Caco-2 (cell line): ENCODE results near the gene JDP2. TPM values are rescaled to one million over a fixed set of nuclear protein-coding genes. Genes with fewer than 3 reads are reported as not detected.

Experiments
- BruUV-seq: library from RNA; stranded (reverse); fragments of 400-500 nt; replicated peaks from 2 replicates; lab custom pipeline; 2021; lab: Mats Ljungman, UMichigan
- CTCF ChIA-PET: fragments of 300-600 bp; sonication (Branson Sonifier 250); formaldehyde crosslinking; loops from one replicate; lab custom pipeline; 2022; ENCODE audit warnings: antibody characterized with exemption; lab: Charles Lee
- POLR2A ChIA-PET: fragments of 300-600 bp; sonication (Branson Sonifier 250); formaldehyde crosslinking; loops from one replicate; lab custom pipeline; 2022; ENCODE audit warnings: antibody characterized with exemption; lab: Charles Lee
- DNase-seq, 2 experiments: peaks; one replicate each; pipeline versions ENCODE4 v3.0.0 to v3.0.0-alpha.2; 2020 to 2022
- H3K27me3 ChIP-seq: replicated peaks from 2 replicates; pipeline ENCODE4 v1.6.0; 2011; ENCODE audit warnings: low read length; ENCODE audit not compliant: control insufficient read depth, insufficient read depth
- H3K36me3 ChIP-seq: 2 replicates; pipeline ENCODE4 v1.5.1; 2011; ENCODE audit warnings: low read length; ENCODE audit not compliant: control insufficient read depth, insufficient read depth
- H3K4me1 ChIP-seq: fragments of 250-450 bp; sonication (Bioruptor Pico); 2 replicates; pipeline ENCODE4 v1.5.1; 2020; ENCODE audit warnings: mild to moderate bottlenecking
- H3K4me3 ChIP-seq: 2 replicates; pipeline ENCODE4 v1.5.1; 2011; ENCODE audit warnings: low read depth, mild to moderate bottlenecking, control low read depth, low read length
- H3K9me3 ChIP-seq: fragments of 250-450 bp; sonication (Bioruptor Pico); 2 replicates; pipeline ENCODE4 v1.5.1; 2020; ENCODE audit warnings: mild to moderate bottlenecking, moderate library complexity
- H3K27ac Mint-ChIP-seq: one replicate; pipeline ENCODE4 v1.8.0; 2022; ENCODE audit warnings: mixed read lengths; ENCODE audit not compliant: unreplicated experiment
- H3K27me3 Mint-ChIP-seq: one replicate; pipeline ENCODE4 v1.8.0; 2022; ENCODE audit warnings: mixed read lengths; ENCODE audit not compliant: insufficient read depth, unreplicated experiment
- H3K36me3 Mint-ChIP-seq: one replicate; pipeline ENCODE4 v1.8.0; 2022; ENCODE audit warnings: mild to moderate bottlenecking, mixed read lengths; ENCODE audit not compliant: insufficient read depth, unreplicated experiment
- H3K4me1 Mint-ChIP-seq: one replicate; pipeline ENCODE4 v1.8.0; 2022; ENCODE audit warnings: low read depth, mixed read lengths; ENCODE audit not compliant: unreplicated experiment
- H3K4me3 Mint-ChIP-seq: one replicate; pipeline ENCODE4 v1.8.0; 2022; ENCODE audit warnings: mild to moderate bottlenecking, moderate library complexity, mixed read lengths; ENCODE audit not compliant: unreplicated experiment
- H3K9me3 Mint-ChIP-seq: one replicate; pipeline ENCODE4 v1.8.0; 2022; ENCODE audit warnings: mixed read lengths; ENCODE audit not compliant: unreplicated experiment
- intact Hi-C: fragments of 100-400 bp; cut with micrococcal nuclease; formaldehyde crosslinking; loops from one replicate; pipeline ENCODE4 v1.10.0; 2022; ENCODE audit not compliant: unreplicated experiment
- total RNA-seq: library from RNA; stranded (reverse); gene quantifications from 2 replicates; pipeline ENCODE4 v1.2.3, GENCODE V29; 2022
- TF ChIP-seq, protein P1 (sequence below), 2 experiments: fragments of 200-600 bp in 1 of 2; IDR thresholded peaks; 1 replicate in 1 of 2; 2 replicates in 1 of 2; pipeline versions ENCODE4 v1.5.1 to v1.8.0; 2011 to 2022; ENCODE audit warnings: antibody characterized with exemption in 1 of 2, control low read depth in 1 of 2, inconsistent platforms in 1 of 2, low read depth in 1 of 2, low read length in 1 of 2, mild to moderate bottlenecking in 1 of 2, moderate library complexity in 1 of 2; ENCODE audit not compliant: insufficient read depth in 1 of 2, severe bottlenecking in 1 of 2, unreplicated experiment in 1 of 2

JDP2 gene
- total RNA-seq, 1 experiment from 2014 or later: 95.7 TPM

DNA sequence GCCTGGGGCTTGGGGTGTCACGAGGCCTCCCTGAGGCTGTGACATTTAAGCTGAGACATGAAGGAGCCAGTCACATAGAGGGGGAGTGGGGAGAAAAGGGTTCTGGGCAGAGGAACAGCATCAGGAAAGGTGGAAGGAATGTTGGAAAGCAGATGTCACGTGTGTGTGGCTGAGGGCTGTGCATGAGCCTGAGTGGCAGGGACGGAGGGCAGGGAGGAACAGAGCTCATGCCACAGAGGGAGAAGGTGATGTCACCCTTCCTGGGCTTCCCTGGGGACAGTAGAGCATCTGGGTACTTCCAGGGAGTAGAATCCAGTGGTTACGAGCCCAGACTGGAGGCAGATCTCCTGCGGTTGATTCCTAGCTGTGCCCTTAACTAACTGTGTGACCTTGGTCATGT lies 32.0 kb upstream of the JDP2 start:
- DNase-seq: no peak
- ChIA-PET POLR2A (no interaction called here), CTCF (no interaction called here)
- Mint-ChIP-seq H3K9me3 (no peaks in the 10 kb centered on the region), H3K27me3 (no peaks in the 10 kb centered on the region), H3K4me3 (no peak overlapping the region), H3K4me1 (no peaks in the 10 kb centered on the region), H3K27ac (no peak overlapping the region), H3K36me3 (no peaks in the 10 kb centered on the region)
- Histone ChIP-seq H3K27me3 (no peaks in the 10 kb centered on the region), H3K36me3 (no peaks in the 10 kb centered on the region), H3K4me3 (no peak overlapping the region), H3K4me1 (no peaks in the 10 kb centered on the region), H3K9me3 (no peaks in the 10 kb centered on the region)
- intact Hi-C loops: no loop called here
- TF ChIP-seq, protein P1, sequence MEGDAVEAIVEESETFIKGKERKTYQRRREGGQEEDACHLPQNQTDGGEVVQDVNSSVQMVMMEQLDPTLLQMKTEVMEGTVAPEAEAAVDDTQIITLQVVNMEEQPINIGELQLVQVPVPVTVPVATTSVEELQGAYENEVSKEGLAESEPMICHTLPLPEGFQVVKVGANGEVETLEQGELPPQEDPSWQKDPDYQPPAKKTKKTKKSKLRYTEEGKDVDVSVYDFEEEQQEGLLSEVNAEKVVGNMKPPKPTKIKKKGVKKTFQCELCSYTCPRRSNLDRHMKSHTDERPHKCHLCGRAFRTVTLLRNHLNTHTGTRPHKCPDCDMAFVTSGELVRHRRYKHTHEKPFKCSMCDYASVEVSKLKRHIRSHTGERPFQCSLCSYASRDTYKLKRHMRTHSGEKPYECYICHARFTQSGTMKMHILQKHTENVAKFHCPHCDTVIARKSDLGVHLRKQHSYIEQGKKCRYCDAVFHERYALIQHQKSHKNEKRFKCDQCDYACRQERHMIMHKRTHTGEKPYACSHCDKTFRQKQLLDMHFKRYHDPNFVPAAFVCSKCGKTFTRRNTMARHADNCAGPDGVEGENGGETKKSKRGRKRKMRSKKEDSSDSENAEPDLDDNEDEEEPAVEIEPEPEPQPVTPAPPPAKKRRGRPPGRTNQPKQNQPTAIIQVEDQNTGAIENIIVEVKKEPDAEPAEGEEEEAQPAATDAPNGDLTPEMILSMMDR (IDR thresholded peaks at IDR 0.05; ENCODE audit: insufficient read depth in 1 of 2, low read depth in 1 of 2, low read length in 1 of 2, severe bottlenecking in 1 of 2, unreplicated experiment in 1 of 2): no peak
- BruUV-seq: no TSS peak

DNA sequence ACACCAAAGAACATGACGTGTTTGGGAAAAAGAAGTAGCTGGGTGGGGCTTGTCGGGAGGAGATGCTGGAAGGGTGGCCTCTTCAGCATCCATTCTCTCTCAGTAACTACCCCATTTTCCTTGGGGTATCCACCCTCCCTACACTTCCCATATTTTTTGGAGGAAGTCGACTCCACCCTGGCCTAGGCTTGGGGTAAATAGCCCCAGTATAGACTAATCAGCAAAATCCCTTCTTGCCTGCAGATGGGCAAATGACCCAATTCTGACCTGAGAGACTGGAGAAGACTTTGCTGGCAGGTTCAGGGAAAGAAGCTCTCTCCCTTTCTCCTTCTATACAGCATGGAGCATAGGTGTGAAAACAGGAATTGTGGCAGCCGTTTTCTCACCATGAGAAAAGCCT lies 28.5 kb upstream of the JDP2 start:
- Mint-ChIP-seq H3K9me3 (no peaks in the 10 kb centered on the region), H3K36me3 (no peaks in the 10 kb centered on the region), H3K27ac (no peak overlapping the region), H3K4me1 (no peaks in the 10 kb centered on the region), H3K27me3 (no peaks in the 10 kb centered on the region), H3K4me3 (no peak overlapping the region)
- TF ChIP-seq, protein P1 (IDR thresholded peaks at IDR 0.05; ENCODE audit: insufficient read depth in 1 of 2, low read depth in 1 of 2, low read length in 1 of 2, severe bottlenecking in 1 of 2, unreplicated experiment in 1 of 2): no peak
- intact Hi-C loops: no loop called here
- POLR2A ChIA-PET: no interaction called here
- CTCF ChIA-PET: no interaction called here
- no peak for DNase-seq
- Histone ChIP-seq H3K27me3 (no peaks in the 10 kb centered on the region), H3K4me1 (no peaks in the 10 kb centered on the region), H3K4me3 (no peak overlapping the region), H3K9me3 (no peaks in the 10 kb centered on the region), H3K36me3 (no peaks in the 10 kb centered on the region)
- BruUV-seq: no TSS peak

DNA sequence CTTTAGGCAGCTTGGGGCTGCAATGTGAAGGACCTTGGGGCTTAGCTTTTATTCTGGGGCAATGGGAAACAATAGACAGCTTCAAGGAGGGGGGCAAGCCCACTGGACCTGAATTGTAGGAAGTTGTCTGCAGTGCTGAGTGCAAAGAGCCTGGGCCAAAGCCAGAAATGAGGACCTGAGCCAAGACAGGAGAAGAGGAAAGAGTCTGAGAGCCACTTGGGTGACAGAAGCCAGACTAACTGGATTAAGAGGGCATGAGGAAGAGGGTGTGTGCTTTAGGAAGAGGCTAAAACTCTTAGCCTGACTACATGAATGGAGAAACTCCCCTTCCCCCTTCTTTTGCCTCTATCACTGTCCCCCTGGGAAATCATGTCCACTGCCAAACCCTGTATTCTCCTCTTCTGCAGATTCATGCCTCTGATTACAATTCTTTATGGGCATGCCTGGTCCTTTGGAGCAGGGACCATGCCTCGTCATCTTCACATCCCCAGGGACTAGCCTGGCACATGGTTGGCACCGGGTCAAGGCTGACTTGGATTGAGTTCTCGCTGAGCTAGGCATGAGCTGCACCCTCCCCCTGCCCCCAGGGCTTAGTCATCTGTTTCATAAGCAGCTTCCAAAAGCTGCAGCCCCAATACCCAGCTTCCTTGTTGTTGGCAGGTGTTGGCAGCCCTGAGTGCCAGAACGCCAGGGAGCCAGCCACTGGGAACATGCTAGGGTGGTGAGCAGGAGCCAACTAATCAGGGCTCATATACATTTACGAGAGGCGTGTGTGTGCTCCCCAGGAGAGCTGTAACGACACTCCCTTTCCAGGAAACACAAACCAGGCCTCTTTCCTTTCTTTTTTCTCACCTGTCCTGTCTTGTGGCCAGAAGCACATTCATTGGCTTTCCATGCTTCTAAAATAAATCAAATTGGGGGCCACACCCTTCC lies 27.7 kb upstream of the JDP2 start:
- Mint-ChIP-seq H3K4me1 (no peaks in the 10 kb centered on the region), H3K4me3 (no peak overlapping the region), H3K27ac (no peak overlapping the region), H3K36me3 (no peaks in the 10 kb centered on the region), H3K27me3 (no peaks in the 10 kb centered on the region), H3K9me3 (no peaks in the 10 kb centered on the region)
- no TSS peak for BruUV-seq
- DNase-seq: no peak
- no peaks in the 10 kb centered on the region for H3K27me3 ChIP-seq
- CTCF ChIA-PET: no interaction called here
- H3K4me1 ChIP-seq: no peaks in the 10 kb centered on the region
- POLR2A ChIA-PET: no interaction called here
- no peaks in the 10 kb centered on the region for H3K9me3 ChIP-seq
- intact Hi-C loops: no loop called here
- H3K4me3 ChIP-seq: no peak overlapping the region
- H3K36me3 ChIP-seq: no peaks in the 10 kb centered on the region
- TF ChIP-seq, protein P1 (IDR thresholded peaks at IDR 0.05; ENCODE audit: insufficient read depth in 1 of 2, low read depth in 1 of 2, low read length in 1 of 2, severe bottlenecking in 1 of 2, unreplicated experiment in 1 of 2): no peak
